Ishikawa (cell line): ENCODE results near the gene PAK6.

Experiments
- CEBPB ChIP-seq: IDR thresholded peaks from 2 replicates; pipeline ENCODE4 v1.6.1; 2012
- CREB1 ChIP-seq: IDR thresholded peaks from 2 replicates; pipeline ENCODE4 v1.6.1; 2012; ENCODE audit warnings: low read depth
- EGR1 ChIP-seq: IDR thresholded peaks from 2 replicates; pipeline ENCODE4 v1.6.1; 2012
- EP300 ChIP-seq: IDR thresholded peaks from 2 replicates; pipeline ENCODE4 v1.6.1; 2012; ENCODE audit warnings: borderline replicate concordance
- FOXM1 ChIP-seq: IDR thresholded peaks from 2 replicates; pipeline ENCODE4 v1.6.1; 2012; ENCODE audit warnings: low read depth, borderline replicate concordance
- NFIC ChIP-seq: IDR thresholded peaks from 2 replicates; pipeline ENCODE4 v1.6.1; 2012
- RAD21 ChIP-seq: IDR thresholded peaks from 2 replicates; pipeline ENCODE4 v1.6.1; 2012; ENCODE audit warnings: low read depth
- TAF1 ChIP-seq: IDR thresholded peaks from 2 replicates; pipeline ENCODE4 v1.6.1; 2012; ENCODE audit warnings: low read depth, mild to moderate bottlenecking
- TCF12 ChIP-seq: IDR thresholded peaks from 2 replicates; pipeline ENCODE4 v1.6.1; 2012; ENCODE audit warnings: low read depth
- TEAD4 ChIP-seq: IDR thresholded peaks from 2 replicates; pipeline ENCODE4 v1.6.1; 2012
- YY1 ChIP-seq: IDR thresholded peaks from 2 replicates; pipeline ENCODE4 v1.6.1; 2012; ENCODE audit warnings: low read depth
- ZBTB7A ChIP-seq: IDR thresholded peaks from 2 replicates; pipeline ENCODE4 v1.6.1; 2012; ENCODE audit warnings: low read depth
- TF ChIP-seq, protein P1 (sequence below): IDR thresholded peaks from 2 replicates; pipeline ENCODE4 v1.6.1; 2012; ENCODE audit warnings: low read depth, mild to moderate bottlenecking
- TF ChIP-seq, protein P2 (sequence below): IDR thresholded peaks from 2 replicates; pipeline ENCODE4 v1.6.1; 2012
- TF ChIP-seq, protein P3 (sequence below): IDR thresholded peaks from 2 replicates; pipeline ENCODE4 v1.6.1; 2012

Gene PAK6

DNA sequence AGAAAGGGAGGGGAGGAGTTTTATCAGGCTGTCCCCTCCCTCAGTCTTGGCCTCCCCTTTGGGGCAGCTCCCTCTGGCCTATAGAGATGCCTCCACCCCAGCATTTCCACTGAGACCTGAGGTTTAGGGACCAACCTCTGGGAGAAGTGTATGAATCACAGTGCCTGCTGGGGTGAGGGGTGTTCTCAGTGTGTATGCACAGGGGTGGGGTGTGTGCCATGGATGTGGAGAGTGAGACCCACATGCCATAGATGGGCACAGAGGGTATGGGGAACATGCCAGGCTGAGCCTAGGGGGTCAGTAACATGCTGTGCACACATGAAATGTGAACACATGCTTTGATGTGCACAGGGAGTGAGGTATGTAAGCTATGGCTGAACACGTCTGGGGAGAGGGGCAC is 56.4 kb downstream of the PAK6 start:
- TF ChIP-seq, protein P1, sequence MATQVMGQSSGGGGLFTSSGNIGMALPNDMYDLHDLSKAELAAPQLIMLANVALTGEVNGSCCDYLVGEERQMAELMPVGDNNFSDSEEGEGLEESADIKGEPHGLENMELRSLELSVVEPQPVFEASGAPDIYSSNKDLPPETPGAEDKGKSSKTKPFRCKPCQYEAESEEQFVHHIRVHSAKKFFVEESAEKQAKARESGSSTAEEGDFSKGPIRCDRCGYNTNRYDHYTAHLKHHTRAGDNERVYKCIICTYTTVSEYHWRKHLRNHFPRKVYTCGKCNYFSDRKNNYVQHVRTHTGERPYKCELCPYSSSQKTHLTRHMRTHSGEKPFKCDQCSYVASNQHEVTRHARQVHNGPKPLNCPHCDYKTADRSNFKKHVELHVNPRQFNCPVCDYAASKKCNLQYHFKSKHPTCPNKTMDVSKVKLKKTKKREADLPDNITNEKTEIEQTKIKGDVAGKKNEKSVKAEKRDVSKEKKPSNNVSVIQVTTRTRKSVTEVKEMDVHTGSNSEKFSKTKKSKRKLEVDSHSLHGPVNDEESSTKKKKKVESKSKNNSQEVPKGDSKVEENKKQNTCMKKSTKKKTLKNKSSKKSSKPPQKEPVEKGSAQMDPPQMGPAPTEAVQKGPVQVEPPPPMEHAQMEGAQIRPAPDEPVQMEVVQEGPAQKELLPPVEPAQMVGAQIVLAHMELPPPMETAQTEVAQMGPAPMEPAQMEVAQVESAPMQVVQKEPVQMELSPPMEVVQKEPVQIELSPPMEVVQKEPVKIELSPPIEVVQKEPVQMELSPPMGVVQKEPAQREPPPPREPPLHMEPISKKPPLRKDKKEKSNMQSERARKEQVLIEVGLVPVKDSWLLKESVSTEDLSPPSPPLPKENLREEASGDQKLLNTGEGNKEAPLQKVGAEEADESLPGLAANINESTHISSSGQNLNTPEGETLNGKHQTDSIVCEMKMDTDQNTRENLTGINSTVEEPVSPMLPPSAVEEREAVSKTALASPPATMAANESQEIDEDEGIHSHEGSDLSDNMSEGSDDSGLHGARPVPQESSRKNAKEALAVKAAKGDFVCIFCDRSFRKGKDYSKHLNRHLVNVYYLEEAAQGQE: no peak

DNA sequence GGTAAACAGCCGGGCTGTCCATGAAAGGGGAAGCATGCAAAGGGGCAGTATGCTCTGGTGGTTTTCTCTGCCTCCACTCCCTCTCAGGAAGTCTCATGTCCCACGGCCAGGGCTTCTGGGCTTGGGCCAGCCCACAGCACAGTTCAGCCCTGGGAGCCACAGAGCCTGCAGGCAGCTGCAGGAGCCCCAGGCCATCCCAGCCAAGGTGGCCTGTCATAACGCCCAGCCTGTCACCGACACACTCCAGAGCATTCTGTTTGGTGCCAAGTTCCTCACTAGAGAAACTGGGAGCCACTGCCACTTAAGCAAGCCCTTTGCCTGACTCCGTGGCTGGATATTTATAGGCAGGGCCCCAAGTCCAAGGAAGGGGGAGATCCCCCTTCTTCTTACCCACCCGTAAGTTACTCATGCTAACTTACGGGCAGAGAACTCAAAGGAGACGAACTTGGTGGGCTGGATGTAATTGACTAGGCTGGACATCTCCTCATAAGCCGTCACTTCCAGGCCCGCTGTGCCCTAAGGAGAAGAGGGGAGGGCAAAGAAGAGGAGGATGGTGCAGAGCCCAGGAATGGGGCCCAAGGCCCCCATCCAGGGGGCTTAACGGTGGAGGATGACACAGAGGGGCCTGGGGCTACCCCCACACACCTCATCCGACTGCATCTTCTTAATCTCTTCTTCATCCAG is 57.2 kb downstream of the PAK6 start:
- TF ChIP-seq FOXM1: no peak

DNA sequence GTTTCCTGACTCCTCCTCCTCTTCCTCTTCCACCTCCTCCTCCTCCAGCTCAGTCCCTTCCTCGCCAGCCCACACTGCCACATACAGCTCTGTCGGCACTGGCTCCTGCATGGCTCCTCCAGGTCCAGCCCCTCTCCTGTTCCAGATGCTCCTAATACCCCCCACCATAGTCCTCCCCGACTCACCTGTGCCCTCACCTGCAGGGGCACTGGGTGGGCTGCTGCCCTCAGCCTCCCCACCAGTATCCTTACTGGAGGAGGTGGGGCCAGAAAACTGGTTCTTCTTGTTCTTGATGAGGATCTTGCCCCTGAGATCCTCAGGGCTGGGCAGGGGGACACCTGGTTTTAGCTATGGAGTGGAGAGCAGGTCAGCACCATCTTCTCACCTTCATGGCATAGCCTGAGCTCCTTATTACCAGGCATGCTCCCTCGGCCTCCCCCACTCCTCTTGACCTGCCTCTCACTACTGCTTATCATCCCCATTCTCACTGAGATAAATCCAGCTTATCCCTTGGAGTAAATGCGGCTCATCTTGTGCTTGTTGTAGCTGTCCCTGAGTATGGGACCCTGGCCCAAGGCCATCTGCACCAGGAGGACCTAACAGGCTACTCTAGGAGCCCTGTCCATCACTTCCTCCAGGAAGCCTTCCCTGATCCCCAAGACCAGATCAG is 57.8 kb downstream of the PAK6 start:
- TF ChIP-seq ZBTB7A: peak; percentile 59; the same call in 1 of the 2 replicates
- TF ChIP-seq TEAD4: no peak

DNA sequence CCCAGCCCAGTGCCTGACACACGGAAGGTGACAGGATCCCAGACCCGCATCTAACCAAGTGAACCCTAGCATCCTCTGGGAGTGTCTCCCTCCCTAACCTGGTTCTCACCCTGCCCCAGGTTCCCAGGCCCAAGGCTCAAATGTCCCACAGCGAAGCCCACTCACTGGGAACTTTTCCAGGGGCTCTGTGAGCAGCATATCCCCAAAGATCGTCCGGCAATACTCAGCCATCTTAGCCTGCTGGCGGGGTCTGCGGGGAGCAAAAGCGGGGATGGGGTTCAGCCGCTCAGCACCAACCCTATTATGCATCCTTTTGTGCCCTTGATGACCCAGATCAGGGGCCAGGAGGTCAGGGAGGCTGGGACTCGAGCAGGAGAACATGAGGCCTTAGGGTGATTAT is 58.5 kb downstream of the PAK6 start:
- TF ChIP-seq CREB1 (no peak), EP300 (no peak), ZBTB7A (no peak), RAD21 (no peak), TCF12 (no peak), NFIC (no peak), TAF1 (no peak), YY1 (no peak), CEBPB (no peak), FOXM1 (no peak), EGR1 (no peak), TEAD4 (no peak)
- TF ChIP-seq, protein P2, sequence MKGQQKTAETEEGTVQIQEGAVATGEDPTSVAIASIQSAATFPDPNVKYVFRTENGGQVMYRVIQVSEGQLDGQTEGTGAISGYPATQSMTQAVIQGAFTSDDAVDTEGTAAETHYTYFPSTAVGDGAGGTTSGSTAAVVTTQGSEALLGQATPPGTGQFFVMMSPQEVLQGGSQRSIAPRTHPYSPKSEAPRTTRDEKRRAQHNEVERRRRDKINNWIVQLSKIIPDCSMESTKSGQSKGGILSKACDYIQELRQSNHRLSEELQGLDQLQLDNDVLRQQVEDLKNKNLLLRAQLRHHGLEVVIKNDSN: no peak
- TF ChIP-seq, protein P1: no peak
- TF ChIP-seq, protein P3, sequence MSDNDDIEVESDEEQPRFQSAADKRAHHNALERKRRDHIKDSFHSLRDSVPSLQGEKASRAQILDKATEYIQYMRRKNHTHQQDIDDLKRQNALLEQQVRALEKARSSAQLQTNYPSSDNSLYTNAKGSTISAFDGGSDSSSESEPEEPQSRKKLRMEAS: no peak

DNA sequence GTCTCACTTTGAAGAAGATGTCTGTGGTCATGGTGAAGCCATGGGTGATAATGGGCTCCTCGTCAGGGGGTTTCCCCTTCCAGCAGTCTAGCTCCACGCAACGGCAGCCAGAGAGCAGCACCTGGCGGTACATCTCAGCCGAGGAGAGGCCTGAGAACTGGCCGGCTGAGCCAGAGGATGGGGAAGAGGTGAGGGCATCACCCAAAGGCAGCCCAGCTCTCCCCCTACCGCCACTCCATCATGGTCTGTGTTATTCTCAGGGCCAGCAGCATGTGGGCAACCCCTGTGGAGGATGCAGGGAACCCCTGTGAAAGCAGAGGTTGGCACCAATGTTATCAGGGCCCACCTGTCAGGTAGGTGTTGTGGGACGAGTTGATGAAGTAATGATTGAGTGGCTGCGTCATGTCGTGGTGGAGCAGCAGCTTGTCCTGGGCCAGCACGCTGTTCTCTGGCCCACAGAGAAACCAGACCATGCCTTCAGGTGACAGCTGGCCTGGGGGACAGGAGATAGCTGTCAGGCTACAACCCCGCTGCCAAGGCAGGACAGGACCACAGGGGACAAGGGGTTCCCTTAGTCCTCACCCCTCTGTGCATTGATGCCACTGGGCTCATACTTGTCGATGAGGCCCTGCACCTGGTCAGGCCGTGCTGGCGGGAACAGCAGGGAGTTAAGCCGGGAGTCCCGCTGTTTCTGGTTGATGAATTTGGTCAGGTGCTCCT is 59.5 kb downstream of the PAK6 start:
- TF ChIP-seq, protein P3: no peak
- TF ChIP-seq TEAD4: no peak
- TF ChIP-seq ZBTB7A: no peak
- TF ChIP-seq EGR1: no peak
- TF ChIP-seq TCF12: no peak
- TF ChIP-seq RAD21: no peak
- TF ChIP-seq, protein P2: no peak
- no peak for TF ChIP-seq EP300
- TF ChIP-seq YY1: no peak
- TF ChIP-seq, protein P1: no peak
- no peak for TF ChIP-seq FOXM1
- no peak for TF ChIP-seq CREB1
- no peak for TF ChIP-seq TAF1
- TF ChIP-seq CEBPB: no peak
- no peak for TF ChIP-seq NFIC
